ENCODE measurements around the gene TM9SF4.

DNA sequence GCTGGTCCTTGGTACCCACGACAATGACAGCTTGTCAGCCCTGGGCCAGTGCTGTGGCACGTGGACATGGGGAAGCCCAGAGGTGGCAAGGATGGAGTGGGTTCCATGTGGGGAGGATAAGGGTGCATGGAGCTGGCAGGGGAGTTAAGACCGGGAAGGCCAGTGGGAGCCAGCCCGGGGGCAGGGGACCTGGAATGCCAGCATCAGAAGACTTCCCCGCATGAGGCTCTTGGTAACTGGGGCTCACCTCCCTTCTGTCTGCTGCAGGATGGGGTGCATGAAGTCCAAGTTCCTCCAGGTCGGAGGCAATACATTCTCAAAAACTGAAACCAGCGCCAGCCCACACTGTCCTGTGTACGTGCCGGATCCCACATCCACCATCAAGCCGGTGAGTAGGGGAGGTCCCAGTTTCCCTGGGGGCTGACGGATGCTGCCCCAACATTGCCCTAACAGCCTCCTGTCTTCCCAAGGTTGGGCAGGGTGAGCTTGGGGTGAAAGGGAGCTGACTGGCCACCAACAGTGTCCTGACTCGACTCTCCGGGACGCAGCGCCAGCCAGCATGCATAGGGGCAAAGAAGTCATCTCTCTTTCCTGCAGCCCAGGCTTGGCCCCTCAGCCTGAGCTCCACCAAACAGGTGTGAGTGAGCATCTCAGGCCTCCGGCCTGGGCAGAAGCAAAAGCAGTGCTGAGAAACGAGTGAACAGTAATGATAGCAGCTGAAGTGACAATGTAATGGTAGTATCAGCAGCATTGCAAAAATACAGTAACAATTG, 37.9 kb upstream of the TM9SF4 start:
- no peak for TF ChIP-seq EZH2phosphoT487 (IDR thresholded peaks at IDR 0.05; ENCODE audit: insufficient read depth, low read depth)
- TF ChIP-seq EZH2 (IDR thresholded peaks at IDR 0.05; ENCODE audit: insufficient read depth, poor library complexity, severe bottlenecking), result no peak
